ENCODE measurements around the gene MALRD1.

The MALRD1 gene

GRCh38 chr10:19570991-19571390 is 522.4 kb downstream of the MALRD1 start:
- H3K36me3 Mint-ChIP-seq (ENCODE audit: insufficient read depth): no peaks in the 10 kb centered on the region
- H3K27ac Mint-ChIP-seq: no peak overlapping the region
- H3K27me3 Mint-ChIP-seq: no peaks in the 10 kb centered on the region
- H3K9me3 Mint-ChIP-seq: peaks cover 13 to 23% of the 10 kb centered on the region in 2 donors
- no peak for ATAC-seq (replicated peaks)
- DNase-seq: no peak
- no peak overlapping the region for H3K4me3 Mint-ChIP-seq
- H3K4me1 Mint-ChIP-seq (ENCODE audit: low read depth in 2 of 2): no peaks in the 10 kb centered on the region

- H3K27me3 Mint-ChIP-seq: no peaks in the 10 kb centered on the region
- no peaks in the 10 kb centered on the region for H3K36me3 Mint-ChIP-seq (ENCODE audit: insufficient read depth)
- ATAC-seq (replicated peaks) (no peak), DNase-seq (no peak)
- no peak overlapping the region for H3K4me3 Mint-ChIP-seq
- H3K9me3 Mint-ChIP-seq: peaks cover 15 to 23% of the 10 kb centered on the region in 2 donors
- H3K27ac Mint-ChIP-seq: no peak overlapping the region
- H3K4me1 Mint-ChIP-seq (ENCODE audit: low read depth in 2 of 2): no peaks in the 10 kb centered on the region
These were observed 523.5 kb downstream of the MALRD1 start for GRCh38 chr10:19572056-19572455.

- Mint-ChIP-seq H3K4me3 (no peak overlapping the region), H3K4me1 (ENCODE audit: low read depth in 2 of 2) (no peaks in the 10 kb centered on the region), H3K27me3 (no peaks in the 10 kb centered on the region), H3K36me3 (ENCODE audit: insufficient read depth) (no peaks in the 10 kb centered on the region), H3K27ac (no peak overlapping the region), H3K9me3 (peaks cover 9 to 24% of the 10 kb centered on the region in 2 donors)
- no peak for ATAC-seq (replicated peaks)
- no peak for DNase-seq
These were observed 528.0 kb downstream of the MALRD1 start for GRCh38 chr10:19576576-19576975.

- no peak overlapping the region for H3K27ac Mint-ChIP-seq
- no peaks in the 10 kb centered on the region for H3K36me3 Mint-ChIP-seq (ENCODE audit: insufficient read depth)
- H3K4me1 Mint-ChIP-seq (ENCODE audit: low read depth in 2 of 2): no peaks in the 10 kb centered on the region
- ATAC-seq (replicated peaks) (no peak), DNase-seq (no peak)
- peaks cover 6 to 17% of the 10 kb centered on the region in 2 donors for H3K9me3 Mint-ChIP-seq
- H3K4me3 Mint-ChIP-seq: no peak overlapping the region
- no peaks in the 10 kb centered on the region for H3K27me3 Mint-ChIP-seq
These were observed 528.8 kb downstream of the MALRD1 start for GRCh38 chr10:19577381-19577780.

GRCh38 chr10:19577807-19578206 is 529.2 kb downstream of the MALRD1 start:
- Mint-ChIP-seq H3K36me3 (ENCODE audit: insufficient read depth) (no peaks in the 10 kb centered on the region), H3K27ac (no peak overlapping the region), H3K4me1 (ENCODE audit: low read depth in 2 of 2) (no peaks in the 10 kb centered on the region), H3K4me3 (no peak overlapping the region), H3K9me3 (peaks cover 6 to 17% of the 10 kb centered on the region in 2 donors), H3K27me3 (no peaks in the 10 kb centered on the region)
- ATAC-seq (replicated peaks) (no peak), DNase-seq (no peak)

- Mint-ChIP-seq H3K9me3 (peaks cover 5 to 17% of the 10 kb centered on the region in 2 donors), H3K36me3 (ENCODE audit: insufficient read depth) (no peaks in the 10 kb centered on the region), H3K4me1 (ENCODE audit: low read depth in 2 of 2) (no peaks in the 10 kb centered on the region), H3K27ac (no peak overlapping the region), H3K4me3 (no peak overlapping the region), H3K27me3 (no peaks in the 10 kb centered on the region)
- no peak for DNase-seq
- ATAC-seq (replicated peaks): no peak
These were observed 530.0 kb downstream of the MALRD1 start for GRCh38 chr10:19578571-19578970.

GRCh38 chr10:19579761-19580545 is 531.4 kb downstream of the MALRD1 start:
- no peaks in the 10 kb centered on the region for H3K4me1 Mint-ChIP-seq (ENCODE audit: low read depth in 2 of 2)
- H3K4me3 Mint-ChIP-seq: no peak overlapping the region
- H3K9me3 Mint-ChIP-seq: peaks cover 3 to 6% of the 10 kb centered on the region in 2 donors
- DNase-seq (no peak), ATAC-seq (replicated peaks) (no peak)
- no peaks in the 10 kb centered on the region for H3K36me3 Mint-ChIP-seq (ENCODE audit: insufficient read depth)
- H3K27me3 Mint-ChIP-seq: no peaks in the 10 kb centered on the region
- no peak overlapping the region for H3K27ac Mint-ChIP-seq

- H3K4me3 Mint-ChIP-seq: no peak overlapping the region
- no peak overlapping the region for H3K27ac Mint-ChIP-seq
- ATAC-seq (replicated peaks) (no peak), DNase-seq (no peak)
- no peaks in the 10 kb centered on the region for H3K27me3 Mint-ChIP-seq
- H3K36me3 Mint-ChIP-seq (ENCODE audit: insufficient read depth): no peaks in the 10 kb centered on the region
- no peaks in the 10 kb centered on the region for H3K4me1 Mint-ChIP-seq (ENCODE audit: low read depth in 2 of 2)
- peaks cover 6% of the 10 kb centered on the region in 2 donors for H3K9me3 Mint-ChIP-seq
These were observed 532.1 kb downstream of the MALRD1 start for GRCh38 chr10:19580691-19581090.

GRCh38 chr10:19588608-19589007 is 540.0 kb downstream of the MALRD1 start:
- Mint-ChIP-seq H3K4me1 (ENCODE audit: low read depth in 2 of 2) (no peaks in the 10 kb centered on the region), H3K4me3 (no peak overlapping the region), H3K27ac (no peak overlapping the region), H3K36me3 (ENCODE audit: insufficient read depth) (no peaks in the 10 kb centered on the region), H3K27me3 (no peaks in the 10 kb centered on the region), H3K9me3 (peaks cover 0 to 12% of the 10 kb centered on the region in 2 donors)
- ATAC-seq (replicated peaks) (no peak), DNase-seq (no peak)

- Mint-ChIP-seq H3K4me1 (ENCODE audit: low read depth in 2 of 2) (no peaks in the 10 kb centered on the region), H3K4me3 (no peak overlapping the region), H3K27me3 (no peaks in the 10 kb centered on the region), H3K36me3 (ENCODE audit: insufficient read depth) (no peaks in the 10 kb centered on the region), H3K27ac (no peak overlapping the region), H3K9me3 (peaks cover 0 to 14% of the 10 kb centered on the region in 2 donors)
- DNase-seq (no peak), ATAC-seq (replicated peaks) (no peak)
These were observed 543.7 kb downstream of the MALRD1 start for GRCh38 chr10:19592276-19592675.

GRCh38 chr10:19595212-19595845 is 546.7 kb downstream of the MALRD1 start:
- Mint-ChIP-seq H3K27me3 (no peaks in the 10 kb centered on the region), H3K36me3 (ENCODE audit: insufficient read depth) (no peaks in the 10 kb centered on the region), H3K27ac (no peak overlapping the region), H3K4me1 (ENCODE audit: low read depth in 2 of 2) (no peaks in the 10 kb centered on the region), H3K4me3 (no peak overlapping the region), H3K9me3 (peaks cover 7 to 19% of the 10 kb centered on the region in 2 donors)
- ATAC-seq (replicated peaks): no peak
- DNase-seq: no peak

GRCh38 chr10:19605806-19606205 is 557.2 kb downstream of the MALRD1 start:
- DNase-seq: no peak
- no peak for ATAC-seq (replicated peaks)
- Mint-ChIP-seq H3K27me3 (no peaks in the 10 kb centered on the region), H3K4me3 (no peak overlapping the region), H3K9me3 (peaks cover 2 to 8% of the 10 kb centered on the region in 2 donors), H3K4me1 (ENCODE audit: low read depth in 2 of 2) (no peaks in the 10 kb centered on the region), H3K27ac (no peak overlapping the region), H3K36me3 (ENCODE audit: insufficient read depth) (no peaks in the 10 kb centered on the region)

GRCh38 chr10:19606968-19607367 is 558.4 kb downstream of the MALRD1 start:
- Mint-ChIP-seq H3K4me3 (no peak overlapping the region), H3K4me1 (ENCODE audit: low read depth in 2 of 2) (no peaks in the 10 kb centered on the region), H3K9me3 (peaks cover 3 to 8% of the 10 kb centered on the region in 2 donors), H3K36me3 (ENCODE audit: insufficient read depth) (no peaks in the 10 kb centered on the region), H3K27me3 (no peaks in the 10 kb centered on the region), H3K27ac (no peak overlapping the region)
- DNase-seq (no peak), ATAC-seq (replicated peaks) (no peak)

- H3K4me1 Mint-ChIP-seq (ENCODE audit: low read depth in 2 of 2): no peaks in the 10 kb centered on the region
These were observed 563.2 kb downstream of the MALRD1 start for GRCh38 chr10:19611775-19612174.

More at GRCh38 chr10:19611775-19612174, 563.2 kb downstream of the MALRD1 start:
- H3K36me3 Mint-ChIP-seq (ENCODE audit: insufficient read depth): no peaks in the 10 kb centered on the region
- DNase-seq (no peak), ATAC-seq (replicated peaks) (no peak)
- H3K9me3 Mint-ChIP-seq: peaks cover 3 to 6% of the 10 kb centered on the region in 2 donors
- H3K27ac Mint-ChIP-seq: no peak overlapping the region
- H3K4me3 Mint-ChIP-seq: no peak overlapping the region
- no peaks in the 10 kb centered on the region for H3K27me3 Mint-ChIP-seq
